ENCODE measurements around the gene LRP6.

DNA sequence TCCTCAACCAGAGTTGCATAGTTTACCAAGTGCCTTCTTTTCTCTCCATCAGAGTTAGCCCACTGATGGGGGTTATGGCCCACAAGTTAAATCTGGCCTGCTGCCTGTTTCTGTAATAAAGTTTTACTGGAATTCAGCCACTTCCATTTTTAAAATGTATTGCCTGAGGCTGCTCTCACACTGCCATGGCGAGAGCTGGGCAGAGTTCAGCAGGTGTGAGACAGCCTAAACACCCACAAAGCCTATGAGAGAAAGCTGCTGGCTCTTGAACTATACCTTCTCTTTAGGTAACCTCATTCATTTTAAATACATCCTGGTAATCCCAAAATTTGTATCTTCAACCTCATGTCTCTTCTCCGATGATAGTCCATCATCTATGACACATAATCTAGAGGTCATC, 110.0 kb downstream of the LRP6 start:
- no peak for TF ChIP-seq TAF1 (IDR thresholded peaks at IDR 0.05; ENCODE audit: borderline replicate concordance, low read depth, low read length)
- no peak for TF ChIP-seq POLR2AphosphoS5 (IDR thresholded peaks at IDR 0.05; ENCODE audit: low read depth, low read length)

Data from GM12892 (cell line).